SK-N-MC (cell line): Measurements from ENCODE around the gene FOXD1.

Experiments used
- EZH2 ChIP-seq: fragments of 200-600 bp; sonication (generic); IDR thresholded peaks from one replicate; pipeline ENCODE4 v1.6.1; 2017; ENCODE audit warnings: antibody characterized with exemption
- POLR2AphosphoS5 ChIP-seq: IDR thresholded peaks from 2 replicates; pipeline ENCODE4 v1.6.1; 2012; ENCODE audit warnings: mild to moderate bottlenecking, low read depth, low read length, borderline replicate concordance

DNA sequence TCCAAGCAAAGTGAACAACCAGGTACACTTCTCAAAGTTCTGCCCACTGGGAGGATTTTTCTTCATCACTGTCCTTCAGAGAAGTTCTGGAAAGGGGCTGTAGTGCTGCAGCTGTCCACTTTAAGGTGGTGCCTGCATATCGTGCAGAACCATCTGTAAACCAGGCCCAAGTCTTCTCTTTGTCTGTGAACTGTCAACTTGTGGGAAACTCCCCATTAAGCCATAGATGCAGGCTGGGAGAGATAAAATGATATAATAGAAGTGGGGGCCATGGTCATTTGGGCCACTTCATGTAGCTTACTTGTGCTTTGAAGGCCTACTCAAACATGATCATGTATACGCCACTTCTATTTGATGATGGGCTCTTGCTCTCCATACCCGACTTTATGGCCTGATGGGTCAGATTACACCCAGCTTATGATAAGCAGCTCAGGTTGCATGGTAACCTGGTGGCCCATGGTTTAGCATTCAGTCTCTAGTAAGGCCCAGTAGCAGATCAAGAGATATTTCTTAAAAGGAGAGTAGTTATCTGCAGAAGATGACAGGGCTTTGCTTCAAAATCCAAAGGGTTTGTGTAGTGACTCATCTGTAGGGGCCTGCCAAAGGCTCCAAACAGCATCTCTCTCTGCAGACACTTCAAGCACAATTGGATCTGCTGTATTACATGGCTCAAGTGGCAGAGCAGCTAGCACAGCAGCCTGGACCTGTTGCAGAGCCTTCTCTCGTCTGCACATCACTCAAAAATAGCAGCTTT is 34.0 kb upstream of the FOXD1 start:
- TF ChIP-seq POLR2AphosphoS5 (no peak), EZH2 (no peak)
